ENCODE results near the gene SDSL. TPM values are rescaled to one million over a fixed set of nuclear protein-coding genes. Genes with fewer than 3 reads are reported as not detected.

SDSL gene
- total RNA-seq, 6 experiments from 2014 or later = 25.5 to 85.7 (median 32.3) TPM

DNA sequence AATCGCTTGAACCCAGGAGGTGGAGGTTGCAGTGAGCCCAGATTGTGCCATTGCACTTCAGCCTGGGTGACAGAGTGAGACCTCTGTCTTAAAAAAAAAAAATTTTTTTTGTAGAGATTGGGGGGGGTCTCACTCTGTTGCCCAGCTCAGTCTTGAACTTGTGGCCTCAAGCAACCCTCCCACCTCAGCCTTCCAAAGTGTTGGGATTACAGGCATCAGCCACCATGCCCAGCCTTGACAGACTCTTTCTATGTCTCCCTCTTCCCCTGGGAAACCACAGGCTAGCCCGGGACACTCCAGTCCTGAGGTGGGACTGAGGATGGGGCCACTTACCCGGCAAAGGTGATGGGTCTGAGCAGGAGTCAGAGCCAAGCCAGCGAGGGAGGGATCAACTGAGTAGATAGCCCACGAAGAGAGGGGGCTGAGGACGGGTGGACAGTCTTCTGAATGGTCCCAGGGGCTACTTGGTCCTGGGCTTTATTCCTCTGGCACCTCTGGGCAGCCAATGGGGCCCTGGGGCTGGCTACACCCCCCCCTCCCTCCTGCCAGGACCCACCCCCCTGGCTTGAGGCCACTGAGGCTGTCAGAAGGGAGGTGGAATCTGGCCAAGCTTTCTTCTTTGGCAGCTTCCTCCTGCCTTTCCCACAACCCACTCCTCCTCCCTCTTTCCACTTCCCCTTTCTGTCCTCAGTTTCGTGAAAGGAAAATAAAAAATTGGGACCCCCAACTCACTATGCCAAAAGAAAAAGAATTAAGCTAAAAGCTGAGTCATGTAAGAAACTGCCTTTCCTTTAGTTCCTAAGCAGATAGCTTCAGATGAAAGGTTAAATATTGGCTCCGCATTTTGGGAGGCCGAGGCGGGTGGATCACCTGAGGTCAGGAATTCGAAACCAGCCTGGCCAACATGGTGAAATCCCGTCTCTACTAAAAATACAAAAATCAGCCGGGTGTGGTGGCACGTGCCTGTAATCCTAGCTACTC is 18.5 kb upstream of the SDSL start, which contains the start of gene SDS:
TSS of gene SDS (minus strand) at position 453 of the 981 bp plus-strand sequence. CDS start 4,179 bp downstream, outside the sequence.
- TF ChIP-seq, protein P1, sequence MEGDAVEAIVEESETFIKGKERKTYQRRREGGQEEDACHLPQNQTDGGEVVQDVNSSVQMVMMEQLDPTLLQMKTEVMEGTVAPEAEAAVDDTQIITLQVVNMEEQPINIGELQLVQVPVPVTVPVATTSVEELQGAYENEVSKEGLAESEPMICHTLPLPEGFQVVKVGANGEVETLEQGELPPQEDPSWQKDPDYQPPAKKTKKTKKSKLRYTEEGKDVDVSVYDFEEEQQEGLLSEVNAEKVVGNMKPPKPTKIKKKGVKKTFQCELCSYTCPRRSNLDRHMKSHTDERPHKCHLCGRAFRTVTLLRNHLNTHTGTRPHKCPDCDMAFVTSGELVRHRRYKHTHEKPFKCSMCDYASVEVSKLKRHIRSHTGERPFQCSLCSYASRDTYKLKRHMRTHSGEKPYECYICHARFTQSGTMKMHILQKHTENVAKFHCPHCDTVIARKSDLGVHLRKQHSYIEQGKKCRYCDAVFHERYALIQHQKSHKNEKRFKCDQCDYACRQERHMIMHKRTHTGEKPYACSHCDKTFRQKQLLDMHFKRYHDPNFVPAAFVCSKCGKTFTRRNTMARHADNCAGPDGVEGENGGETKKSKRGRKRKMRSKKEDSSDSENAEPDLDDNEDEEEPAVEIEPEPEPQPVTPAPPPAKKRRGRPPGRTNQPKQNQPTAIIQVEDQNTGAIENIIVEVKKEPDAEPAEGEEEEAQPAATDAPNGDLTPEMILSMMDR (IDR thresholded peaks at IDR 0.05) = no peak
- TF ChIP-seq POLR2A (IDR thresholded peaks at IDR 0.05) = peak; percentile 94
- peaks cover 0 to 17% (median 0%) of the 10 kb centered on the region in 4 donors for H3K4me1 ChIP-seq
- no peaks in the 10 kb centered on the region for H3K27me3 ChIP-seq
- H3K36me3 ChIP-seq = peaks cover 0 to 35% (median 13%) of the 10 kb centered on the region in 4 donors
- H3K9me3 ChIP-seq = no peaks in the 10 kb centered on the region
- intact Hi-C loops (cut with DNase I) = no loop called here
- ATAC-seq = peak; percentile 62 to 91 (median 73)
- peak within 1 kb of the TSS; percentile 83 to 97 (median 91) for H3K27ac ChIP-seq
- peak within 1 kb of the TSS; percentile 54 to 63 (median 61) for H3K4me3 ChIP-seq
- 13% methylated on average over 9 of the region's 14 CpGs for WGBS (ENCODE audit: insufficient coverage, low coverage, low lambda C conversion rate, missing lambda C conversion rate)
- peak; percentile 90 to 96 (median 93) for DNase-seq

DNA sequence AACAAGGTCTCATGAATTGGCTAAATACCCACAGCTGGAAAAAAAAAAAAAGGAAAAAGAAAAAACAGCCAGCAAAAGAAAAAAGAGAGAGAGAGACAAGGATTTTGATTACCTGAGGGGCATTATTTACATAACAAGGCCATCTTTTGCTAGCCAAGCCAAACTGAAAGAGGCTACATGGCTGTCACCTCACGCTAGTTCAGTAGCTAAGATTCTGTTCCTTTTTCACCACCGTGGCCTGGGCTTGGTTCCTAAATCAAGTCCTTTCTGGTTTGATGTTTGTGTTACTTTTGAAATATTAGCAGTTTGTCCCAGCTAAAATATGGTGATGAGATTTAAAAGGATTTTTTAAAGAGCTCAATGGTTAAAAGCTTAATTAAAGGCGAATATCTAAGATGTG is 16.5 kb upstream of the SDSL start:
- no peaks in the 10 kb centered on the region for H3K27me3 ChIP-seq
- TF ChIP-seq, protein P1 (IDR thresholded peaks at IDR 0.05) = no peak
- no peak for TF ChIP-seq POLR2A (IDR thresholded peaks at IDR 0.05)
- ATAC-seq (no peak), DNase-seq (no peak)
- H3K4me3 ChIP-seq = no peak overlapping the region
- peaks cover 0 to 17% (median 0%) of the 10 kb centered on the region in 4 donors for H3K4me1 ChIP-seq
- intact Hi-C loops (cut with DNase I) = no loop called here
- H3K36me3 ChIP-seq = peaks cover 0 to 16% (median 2%) of the 10 kb centered on the region in 4 donors
- WGBS (ENCODE audit: insufficient coverage, low coverage, low lambda C conversion rate, missing lambda C conversion rate) = 44% methylated on average over 3 of the region's 3 CpGs
- peak overlapping the region in 2 of 3 donors; percentile 91 to 97 for H3K27ac ChIP-seq
- H3K9me3 ChIP-seq = no peaks in the 10 kb centered on the region

DNA sequence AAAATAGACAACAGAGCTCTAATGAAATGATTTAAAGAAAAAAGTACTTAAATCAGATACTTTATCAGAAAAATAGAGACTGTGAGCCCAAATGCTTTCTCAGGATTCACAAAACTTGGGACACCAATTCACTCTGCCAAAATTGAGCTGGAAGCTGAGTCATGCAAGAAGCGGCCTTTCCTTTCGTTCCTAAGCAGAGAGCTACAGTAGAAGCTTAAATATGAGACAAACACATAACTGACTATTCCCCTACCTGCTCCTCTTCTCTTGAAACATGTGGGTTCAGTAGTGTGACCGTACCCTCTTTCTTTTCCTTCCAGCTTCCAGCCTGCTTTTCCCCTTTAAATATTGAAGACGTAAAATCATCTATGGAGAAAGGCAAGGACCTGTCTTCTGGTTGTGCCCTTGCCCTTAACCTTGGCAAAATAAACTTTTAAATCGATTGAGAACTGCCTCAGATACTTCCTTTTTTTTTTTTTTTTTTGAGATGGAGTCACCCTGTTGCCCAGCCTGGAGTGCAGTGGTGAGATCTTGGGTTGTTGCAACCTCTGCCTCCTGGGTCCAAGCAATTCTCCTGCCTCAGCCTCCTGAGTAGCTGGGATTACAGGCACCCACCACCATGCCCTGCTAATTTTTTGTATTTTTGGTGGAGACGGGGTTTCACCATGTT is 14.1 kb upstream of the SDSL start:
- H3K4me1 ChIP-seq = peaks cover 0 to 17% (median 2%) of the 10 kb centered on the region in 4 donors
- no peak for TF ChIP-seq POLR2A (IDR thresholded peaks at IDR 0.05)
- TF ChIP-seq, protein P1 (IDR thresholded peaks at IDR 0.05) = no peak
- WGBS (ENCODE audit: insufficient coverage, low coverage, low lambda C conversion rate, missing lambda C conversion rate) = 52% methylated on average over 6 of the region's 6 CpGs
- H3K36me3 ChIP-seq = no peaks in the 10 kb centered on the region
- intact Hi-C loops (cut with DNase I) = no loop called here
- peak overlapping the region in 2 of 3 donors; percentile 22 to 54 for H3K27ac ChIP-seq
- no peaks in the 10 kb centered on the region for H3K9me3 ChIP-seq
- no peak overlapping the region for H3K4me3 ChIP-seq
- ATAC-seq (peak in 1 of 4 donors; percentile 22), DNase-seq (no peak)
- no peaks in the 10 kb centered on the region for H3K27me3 ChIP-seq

DNA sequence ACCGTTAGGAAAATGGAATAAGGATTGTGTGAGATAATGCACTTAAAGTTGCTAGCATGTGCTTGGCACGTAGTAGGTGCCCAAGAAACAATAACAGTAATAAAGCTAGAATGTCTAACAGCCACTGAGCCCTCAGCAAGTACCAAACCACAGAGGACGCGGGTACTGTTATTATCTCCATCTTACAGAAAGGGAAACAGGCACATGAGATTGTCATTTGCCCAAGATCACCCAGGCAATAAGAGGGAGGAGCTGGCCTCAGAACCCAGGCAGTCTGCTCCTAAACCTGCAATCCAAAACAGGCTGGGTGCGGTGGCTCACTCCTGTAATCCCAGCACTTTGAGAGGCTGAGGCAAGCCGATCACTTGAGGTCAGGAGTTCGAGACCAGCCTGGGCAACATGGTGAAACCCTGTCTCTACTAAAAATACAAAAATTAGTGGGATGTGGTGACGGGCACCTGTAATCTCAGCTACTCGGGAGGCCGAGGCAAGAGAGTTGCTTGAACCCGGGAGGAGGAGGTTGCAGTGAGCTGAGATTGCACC is 13.4 kb upstream of the SDSL start:
- 80% methylated on average over 8 of the region's 11 CpGs for WGBS (ENCODE audit: insufficient coverage, low coverage, low lambda C conversion rate, missing lambda C conversion rate)

More for the DNA sequence above, 13.4 kb upstream of the SDSL start:
- TF ChIP-seq, protein P1 (IDR thresholded peaks at IDR 0.05) = no peak
- no peak for TF ChIP-seq POLR2A (IDR thresholded peaks at IDR 0.05)
- peak overlapping the region in 2 of 3 donors; percentile 22 to 54 for H3K27ac ChIP-seq
- ATAC-seq (no peak), DNase-seq (no peak)
- H3K27me3 ChIP-seq = no peaks in the 10 kb centered on the region
- no peaks in the 10 kb centered on the region for H3K9me3 ChIP-seq
- no peaks in the 10 kb centered on the region for H3K36me3 ChIP-seq
- intact Hi-C loops (cut with DNase I) = no loop called here
- no peak overlapping the region for H3K4me3 ChIP-seq
- peaks cover 0 to 20% (median 5%) of the 10 kb centered on the region in 4 donors for H3K4me1 ChIP-seq
